HG02970 (cell line): ENCODE data around the gene MTG2.

Experiments used
- ATAC-seq: cut with Tn5 transposase; IDR thresholded peaks from one replicate; pipeline ENCODE4 v1.9.1; 2021; ENCODE audit warnings: mild to moderate bottlenecking, moderate library complexity, moderate number of reproducible peaks; ENCODE audit not compliant: unreplicated experiment, low FRiP score

MTG2 gene

GRCh38 chr20:62201173-62202082 is 18.6 kb downstream of the MTG2 start:
- no peak for ATAC-seq

- no peak for ATAC-seq
Measured at GRCh38 chr20:62202083-62202395, 19.2 kb downstream of the MTG2 start.

- ATAC-seq: no peak
Measured at GRCh38 chr20:62202676-62203377, 20.0 kb downstream of the MTG2 start.

GRCh38 chr20:62203378-62204030 is 20.7 kb downstream of the MTG2 start:
- no peak for ATAC-seq

GRCh38 chr20:62205618-62206387 is 23.0 kb downstream of the MTG2 start:
- no peak for ATAC-seq

GRCh38 chr20:62206388-62206775 is 23.6 kb downstream of the MTG2 start:
- ATAC-seq: no peak

- ATAC-seq: no peak
Measured at GRCh38 chr20:62208061-62208794, 25.4 kb downstream of the MTG2 start.

- no peak for ATAC-seq
Measured at GRCh38 chr20:62208795-62209755, 26.2 kb downstream of the MTG2 start.

GRCh38 chr20:62209850-62210495 is 27.1 kb downstream of the MTG2 start:
- no peak for ATAC-seq

GRCh38 chr20:62210496-62210855 is 27.6 kb downstream of the MTG2 start:
- no peak for ATAC-seq

- ATAC-seq: no peak
Measured at GRCh38 chr20:62211216-62211615, 28.4 kb downstream of the MTG2 start.

GRCh38 chr20:62211769-62212288 is 29.0 kb downstream of the MTG2 start:
- no peak for ATAC-seq

- ATAC-seq: no peak
Measured at GRCh38 chr20:62212299-62212698, 29.5 kb downstream of the MTG2 start.

- no peak for ATAC-seq
Measured at GRCh38 chr20:62214067-62214466, 31.2 kb downstream of the MTG2 start.

- ATAC-seq: no peak
Measured at GRCh38 chr20:62215020-62215990, 32.5 kb downstream of the MTG2 start.

- no peak for ATAC-seq
Measured at GRCh38 chr20:62215991-62216635, 33.3 kb downstream of the MTG2 start.
